CD4-positive, alpha-beta memory T cell (primary cell): ENCODE measurements around the gene TFCP2L1. TPM values are rescaled to one million over a fixed set of nuclear protein-coding genes. Genes with fewer than 3 reads are reported as not detected.
"Not testable (repeated sequence)": the region's sequence is repeated elsewhere in the genome, so short reads cannot be mapped to it uniquely, and the experiment has no call there.

ENCODE experiments used
- CTCF ChIA-PET: fragments of 350-600 bp; sonication (Branson Sonifier 250); formaldehyde crosslinking; loops from one replicate; lab custom pipeline; 2021; ENCODE audit warnings: inconsistent platforms; ENCODE audit not compliant: partially characterized antibody; lab: Charles Lee
- POLR2A ChIA-PET: fragments of 350-600 bp; sonication (Branson Sonifier 250); formaldehyde crosslinking; loops from one replicate; lab custom pipeline; 2021; ENCODE audit not compliant: partially characterized antibody; lab: Charles Lee
- DNase-seq, 5 donors: peaks; one replicate each; pipeline versions ENCODE4 v3.0.0 to v3.0.0-alpha.2; 2020 to 2022; ENCODE audit warnings: mixed read lengths in 1 of 5
- H3K27ac ChIP-seq: one replicate; pipeline ENCODE4 v1.7.0; 2013; ENCODE audit warnings: low read depth, low read length
- H3K27me3 ChIP-seq: 2 replicates; pipeline ENCODE4 v1.7.0; 2013; ENCODE audit warnings: mild to moderate bottlenecking, low read length, moderate library complexity; ENCODE audit not compliant: insufficient read depth
- H3K36me3 ChIP-seq: 2 replicates; pipeline ENCODE4 v1.7.0; 2013; ENCODE audit warnings: mild to moderate bottlenecking, low read length, moderate library complexity; ENCODE audit not compliant: insufficient read depth
- H3K4me1 ChIP-seq: 2 replicates; pipeline ENCODE4 v1.7.0; 2013; ENCODE audit warnings: mild to moderate bottlenecking, low read length, moderate library complexity; ENCODE audit not compliant: insufficient read depth
- H3K4me3 ChIP-seq, 2 donors: one replicate each; pipeline ENCODE4 v1.7.0; 2013; ENCODE audit warnings: low read length in 2 of 2, mild to moderate bottlenecking in 1 of 2
- H3K9me3 ChIP-seq, 2 donors: one replicate each; pipeline ENCODE4 v1.7.0; 2013; ENCODE audit warnings: low read length in 2 of 2, control low read depth in 1 of 2; ENCODE audit not compliant: control insufficient read depth in 1 of 2
- H3K27ac Mint-ChIP-seq, 7 donors: one replicate each; pipeline ENCODE4 v1.8.0; 2020 to 2021; ENCODE audit warnings: mixed read lengths in 7 of 7, mild to moderate bottlenecking in 6 of 7, inconsistent platforms in 3 of 7, moderate library complexity in 3 of 7
- H3K27me3 Mint-ChIP-seq, 2 donors: one replicate each; pipeline ENCODE4 v1.8.0; 2020 to 2021; ENCODE audit warnings: mixed read lengths in 2 of 2
- H3K36me3 Mint-ChIP-seq, 2 donors: one replicate each; pipeline ENCODE4 v1.8.0; 2020 to 2021; ENCODE audit warnings: mixed read lengths in 2 of 2, inconsistent platforms in 1 of 2, mild to moderate bottlenecking in 1 of 2
- H3K4me1 Mint-ChIP-seq, 4 donors: one replicate each; pipeline ENCODE4 v1.8.0; 2020 to 2021; ENCODE audit warnings: mixed read lengths in 4 of 4, mild to moderate bottlenecking in 1 of 4
- H3K4me3 Mint-ChIP-seq, 8 donors: one replicate each; pipeline ENCODE4 v1.8.0; 2020 to 2021; ENCODE audit warnings: mixed read lengths in 8 of 8, mild to moderate bottlenecking in 7 of 8, moderate library complexity in 6 of 8, inconsistent platforms in 3 of 8
- H3K9me3 Mint-ChIP-seq, 8 donors: one replicate each; pipeline ENCODE4 v1.8.0; 2020 to 2021; ENCODE audit warnings: mixed read lengths in 8 of 8, mild to moderate bottlenecking in 5 of 8, inconsistent platforms in 3 of 8, moderate library complexity in 1 of 8
- intact Hi-C: fragments of 100-400 bp; cut with micrococcal nuclease; formaldehyde crosslinking; loops from one replicate; pipeline ENCODE4 v1.15.1; 2023
- polyA plus RNA-seq, 2 donors: library from polyadenylated mRNA; unstranded; fragments of 300-500 nt; fragmentation: Illumina TruSeq; gene quantifications; one replicate each; pipeline ENCODE4 v1.2.3, GENCODE V29; 2021
- total RNA-seq, 2 experiments: library from RNA; stranded (reverse); gene quantifications; one replicate each; pipeline ENCODE4 v1.2.3, GENCODE V29; 2021

The TFCP2L1 gene
- total and polyA plus RNA-seq, 4 experiments from 2014 or later: 0.06 TPM; not detected in 3

- Histone ChIP-seq H3K27me3 (no peaks in the 10 kb centered on the region), H3K4me3 (no peak overlapping the region), H3K27ac (no peak overlapping the region), H3K36me3 (no peaks in the 10 kb centered on the region), H3K4me1 (no peaks in the 10 kb centered on the region), H3K9me3 (no peaks in the 10 kb centered on the region)
- H3K27ac Mint-ChIP-seq: no peak overlapping the region
- peaks cover 18 to 21% of the 10 kb centered on the region in 2 donors for H3K27me3 Mint-ChIP-seq
- H3K36me3 Mint-ChIP-seq: no peaks in the 10 kb centered on the region
- ChIA-PET CTCF (no interaction called here), POLR2A (no interaction called here)
- peaks cover 0 to 1% (median 0%) of the 10 kb centered on the region in 8 donors for H3K9me3 Mint-ChIP-seq
- no peak for DNase-seq
- intact Hi-C loops: no loop called here
- peaks cover 0 to 12% (median 9%) of the 10 kb centered on the region in 4 donors for H3K4me1 Mint-ChIP-seq
- no peak overlapping the region for H3K4me3 Mint-ChIP-seq
Observed at GRCh38 chr2:121279476-121280220, 5.4 kb downstream of the TFCP2L1 start.

GRCh38 chr2:121276341-121276740 lies 8.7 kb downstream of the TFCP2L1 start:
- peaks cover 0 to 1% (median 0%) of the 10 kb centered on the region in 8 donors for H3K9me3 Mint-ChIP-seq
- H3K36me3 Mint-ChIP-seq: no peaks in the 10 kb centered on the region
- Histone ChIP-seq H3K27ac (no peak overlapping the region), H3K36me3 (no peaks in the 10 kb centered on the region), H3K27me3 (no peaks in the 10 kb centered on the region), H3K9me3 (no peaks in the 10 kb centered on the region), H3K4me3 (no peak overlapping the region), H3K4me1 (no peaks in the 10 kb centered on the region)
- DNase-seq: no peak
- peaks cover 6 to 9% of the 10 kb centered on the region in 2 donors for H3K27me3 Mint-ChIP-seq
- ChIA-PET CTCF (no interaction called here), POLR2A (no interaction called here)
- intact Hi-C loops: no loop called here
- no peak overlapping the region for H3K4me3 Mint-ChIP-seq
- H3K27ac Mint-ChIP-seq: no peak overlapping the region
- no peaks in the 10 kb centered on the region for H3K4me1 Mint-ChIP-seq

- Histone ChIP-seq H3K27me3 (no peaks in the 10 kb centered on the region), H3K4me3 (no peak overlapping the region), H3K36me3 (no peaks in the 10 kb centered on the region), H3K27ac (no peak overlapping the region), H3K4me1 (no peaks in the 10 kb centered on the region), H3K9me3 (no peaks in the 10 kb centered on the region)
- POLR2A ChIA-PET: no interaction called here
- Mint-ChIP-seq H3K36me3 (no peaks in the 10 kb centered on the region), H3K27ac (no peak overlapping the region), H3K27me3 (peaks cover 2 to 9% of the 10 kb centered on the region in 2 donors), H3K4me1 (no peaks in the 10 kb centered on the region), H3K9me3 (no peaks in the 10 kb centered on the region), H3K4me3 (no peak overlapping the region)
- CTCF ChIA-PET: no interaction called here
- intact Hi-C loops: no loop called here
- no peak for DNase-seq
Observed at GRCh38 chr2:121273116-121273515, 11.9 kb downstream of the TFCP2L1 start.

- Mint-ChIP-seq H3K4me1 (no peaks in the 10 kb centered on the region), H3K27me3 (peaks cover 2 to 9% of the 10 kb centered on the region in 2 donors), H3K4me3 (no peak overlapping the region), H3K9me3 (no peaks in the 10 kb centered on the region), H3K36me3 (no peaks in the 10 kb centered on the region), H3K27ac (no peak overlapping the region)
- intact Hi-C loops: no loop called here
- POLR2A ChIA-PET: no interaction called here
- no peaks in the 10 kb centered on the region for H3K4me1 ChIP-seq
- no peak overlapping the region for H3K27ac ChIP-seq
- CTCF ChIA-PET: no interaction called here
- no peak overlapping the region for H3K4me3 ChIP-seq
- no peaks in the 10 kb centered on the region for H3K27me3 ChIP-seq
- H3K36me3 ChIP-seq: no peaks in the 10 kb centered on the region
- H3K9me3 ChIP-seq: no peaks in the 10 kb centered on the region
- no peak for DNase-seq
Observed at GRCh38 chr2:121272596-121272995, 12.4 kb downstream of the TFCP2L1 start.

- CTCF ChIA-PET: interaction anchor here (1.1 kb wide), 1 partner anchor 18 kb away, joined by 3 read pairs; no protein-coding TSS in a partner anchor
- H3K36me3 ChIP-seq, H3K9me3 Mint-ChIP-seq, intact Hi-C loops, POLR2A ChIA-PET, DNase-seq, H3K27me3 Mint-ChIP-seq, H3K27me3 ChIP-seq, H3K27ac Mint-ChIP-seq, H3K9me3 ChIP-seq, H3K36me3 Mint-ChIP-seq, H3K27ac ChIP-seq, H3K4me3 Mint-ChIP-seq, H3K4me1 Mint-ChIP-seq, H3K4me3 ChIP-seq, H3K4me1 ChIP-seq: not testable (repeated sequence)
Observed at GRCh38 chr2:121269436-121269835, 15.6 kb downstream of the TFCP2L1 start.

GRCh38 chr2:121266543-121267106 lies 18.4 kb downstream of the TFCP2L1 start:
- no peak overlapping the region for H3K27ac Mint-ChIP-seq
- H3K4me3 Mint-ChIP-seq: no peak overlapping the region
- Histone ChIP-seq H3K27ac (no peak overlapping the region), H3K36me3 (no peaks in the 10 kb centered on the region), H3K27me3 (no peaks in the 10 kb centered on the region), H3K4me3 (no peak overlapping the region), H3K9me3 (no peaks in the 10 kb centered on the region), H3K4me1 (no peaks in the 10 kb centered on the region)
- no peak for DNase-seq
- no peaks in the 10 kb centered on the region for H3K4me1 Mint-ChIP-seq
- no peaks in the 10 kb centered on the region for H3K9me3 Mint-ChIP-seq
- intact Hi-C loops: no loop called here
- ChIA-PET CTCF (no interaction called here), POLR2A (no interaction called here)
- H3K36me3 Mint-ChIP-seq: no peaks in the 10 kb centered on the region
- peaks cover 0 to 1% of the 10 kb centered on the region in 2 donors for H3K27me3 Mint-ChIP-seq

GRCh38 chr2:121263996-121264715 lies 20.8 kb downstream of the TFCP2L1 start:
- Histone ChIP-seq H3K27ac (no peak overlapping the region), H3K4me3 (no peak overlapping the region), H3K9me3 (no peaks in the 10 kb centered on the region), H3K36me3 (no peaks in the 10 kb centered on the region), H3K27me3 (no peaks in the 10 kb centered on the region), H3K4me1 (no peaks in the 10 kb centered on the region)
- Mint-ChIP-seq H3K4me3 (no peak overlapping the region), H3K27me3 (peaks cover 0 to 1% of the 10 kb centered on the region in 2 donors), H3K27ac (no peak overlapping the region), H3K9me3 (no peaks in the 10 kb centered on the region), H3K4me1 (no peaks in the 10 kb centered on the region), H3K36me3 (no peaks in the 10 kb centered on the region)
- intact Hi-C loops: no loop called here
- ChIA-PET POLR2A (no interaction called here), CTCF (no interaction called here)
- DNase-seq: no peak
